ENCODE results near the gene PIK3CB. TPM values are rescaled to one million over a fixed set of nuclear protein-coding genes. Genes with fewer than 3 reads are reported as not detected.
"Not testable (repeated sequence)": the region's sequence is repeated elsewhere in the genome, so short reads cannot be mapped to it uniquely, and the experiment has no call there.

Gene PIK3CB
- total RNA-seq, 1 donor from 2014 or later: 23.7 TPM

- intact Hi-C loops (cut with micrococcal nuclease): no loop called here
Measured at GRCh38 chr3:138687236-138687635, 147.5 kb downstream of the PIK3CB start.

GRCh38 chr3:138686771-138687221, 147.9 kb downstream of the PIK3CB start:
- intact Hi-C loops (cut with micrococcal nuclease): no loop called here

GRCh38 chr3:138684396-138684795, 150.3 kb downstream of the PIK3CB start:
- intact Hi-C loops (cut with micrococcal nuclease): no loop called here

GRCh38 chr3:138682648-138683047, 152.1 kb downstream of the PIK3CB start:
- intact Hi-C loops (cut with micrococcal nuclease): no loop called here

GRCh38 chr3:138681463-138682220, 153.1 kb downstream of the PIK3CB start:
- intact Hi-C loops (cut with micrococcal nuclease): no loop called here

- intact Hi-C loops (cut with micrococcal nuclease): not testable (repeated sequence)
Measured at GRCh38 chr3:138680974-138681373, 153.8 kb downstream of the PIK3CB start.

- intact Hi-C loops (cut with micrococcal nuclease): no loop called here
Measured at GRCh38 chr3:138678874-138679392, 155.8 kb downstream of the PIK3CB start.

- intact Hi-C loops (cut with micrococcal nuclease): no loop called here
Measured at GRCh38 chr3:138678086-138678485, 156.6 kb downstream of the PIK3CB start.

- intact Hi-C loops (cut with micrococcal nuclease): no loop called here
Measured at GRCh38 chr3:138675393-138675792, 159.3 kb downstream of the PIK3CB start.

GRCh38 chr3:138673641-138674530, 160.8 kb downstream of the PIK3CB start:
- intact Hi-C loops (cut with micrococcal nuclease): no loop called here

GRCh38 chr3:138670407-138670806, 164.3 kb downstream of the PIK3CB start:
- intact Hi-C loops (cut with micrococcal nuclease): no loop called here

- intact Hi-C loops (cut with micrococcal nuclease): no loop called here
Measured at GRCh38 chr3:138668107-138668506, 166.6 kb downstream of the PIK3CB start.

GRCh38 chr3:138657508-138657907, 177.2 kb downstream of the PIK3CB start:
- intact Hi-C loops (cut with micrococcal nuclease): no loop called here

GRCh38 chr3:138653567-138653966, 181.2 kb downstream of the PIK3CB start:
- intact Hi-C loops (cut with micrococcal nuclease): no loop called here

- intact Hi-C loops (cut with micrococcal nuclease): no loop called here
Measured at GRCh38 chr3:138649134-138649533, 185.6 kb downstream of the PIK3CB start.

GRCh38 chr3:138646513-138646912, 188.2 kb downstream of the PIK3CB start:
- intact Hi-C loops (cut with micrococcal nuclease): no loop called here

- intact Hi-C loops (cut with micrococcal nuclease): no loop called here
Measured at GRCh38 chr3:138646008-138646407, 188.7 kb downstream of the PIK3CB start.

- intact Hi-C loops (cut with micrococcal nuclease): no loop called here
Measured at GRCh38 chr3:138642927-138643253, 191.8 kb downstream of the PIK3CB start.

- intact Hi-C loops (cut with micrococcal nuclease): no loop called here
Measured at GRCh38 chr3:138642226-138642926, 192.4 kb downstream of the PIK3CB start.

GRCh38 chr3:138640537-138640936, 194.2 kb downstream of the PIK3CB start:
- intact Hi-C loops (cut with micrococcal nuclease): no loop called here

GRCh38 chr3:138638641-138639040, 196.1 kb downstream of the PIK3CB start:
- intact Hi-C loops (cut with micrococcal nuclease): no loop called here

- intact Hi-C loops (cut with micrococcal nuclease): no loop called here
Measured at GRCh38 chr3:138629526-138629925, 205.2 kb downstream of the PIK3CB start.

Data from T-helper 1 cell treated with Interleukin-12 subunit alpha and Interleukin-12 subunit beta and Interleukin-4 antibody, amounts not matched to agents 30 ng/mL and 1 ng/mL, for 36 hours (primary cell).